Stimulated activated naive CD8-positive, alpha-beta T cell treated with anti-CD3 and anti-CD28 coated beads, Interleukin-15, Interleukin-2, amounts not matched to agents 100 ng/mL and 50 ng/mL, for 24 hours (primary cell): ENCODE measurements around the gene ZNF726.
"Not testable (repeated sequence)": the region's sequence is repeated elsewhere in the genome, so short reads cannot be mapped to it uniquely, and the experiment has no call there.

Experiments
- H3K27ac Mint-ChIP-seq: one replicate; pipeline ENCODE4 v1.8.0; 2021; ENCODE audit warnings: mild to moderate bottlenecking, mixed read lengths
- H3K27me3 Mint-ChIP-seq: one replicate; pipeline ENCODE4 v1.8.0; 2021; ENCODE audit warnings: mixed read lengths
- H3K36me3 Mint-ChIP-seq: one replicate; pipeline ENCODE4 v1.8.0; 2021; ENCODE audit warnings: low read depth, mixed read lengths
- H3K4me1 Mint-ChIP-seq: one replicate; pipeline ENCODE4 v1.8.0; 2021; ENCODE audit warnings: low read depth, mixed read lengths
- H3K4me3 Mint-ChIP-seq: one replicate; pipeline ENCODE4 v1.8.0; 2021; ENCODE audit warnings: mild to moderate bottlenecking, mixed read lengths
- H3K9me3 Mint-ChIP-seq: one replicate; pipeline ENCODE4 v1.8.0; 2021; ENCODE audit warnings: mixed read lengths

ZNF726 gene

GRCh38 chr19:23914402-23915286 is at the start of gene ZNF726:
Gene ZNF726 (plus strand): TSS chr19:23914886. CDS start chr19:23914995, 109 bp downstream.
- H3K9me3 Mint-ChIP-seq: peaks cover 11% of the 10 kb centered on the region
- H3K27me3 Mint-ChIP-seq: no peaks in the 10 kb centered on the region
- H3K4me1 Mint-ChIP-seq: peaks cover 30% of the 10 kb centered on the region
- H3K4me3 Mint-ChIP-seq: peak within 1 kb of the TSS; percentile 91
- H3K36me3 Mint-ChIP-seq: peaks cover 24% of the 10 kb centered on the region
- peak within 1 kb of the TSS; percentile 92 for H3K27ac Mint-ChIP-seq

- no peaks in the 10 kb centered on the region for H3K36me3 Mint-ChIP-seq
- peaks cover 21% of the 10 kb centered on the region for H3K9me3 Mint-ChIP-seq
- H3K4me3 Mint-ChIP-seq: no peak overlapping the region
- H3K27me3 Mint-ChIP-seq: no peaks in the 10 kb centered on the region
- no peak overlapping the region for H3K27ac Mint-ChIP-seq
- H3K4me1 Mint-ChIP-seq: no peaks in the 10 kb centered on the region
These were observed 46.8 kb upstream of the ZNF726 start for GRCh38 chr19:23867895-23868294.

- H3K36me3 Mint-ChIP-seq: no peaks in the 10 kb centered on the region
- H3K4me1 Mint-ChIP-seq: no peaks in the 10 kb centered on the region
- H3K27me3 Mint-ChIP-seq: no peaks in the 10 kb centered on the region
- H3K27ac Mint-ChIP-seq: no peak overlapping the region
- peaks cover 20% of the 10 kb centered on the region for H3K9me3 Mint-ChIP-seq
- no peak overlapping the region for H3K4me3 Mint-ChIP-seq
These were observed 46.1 kb upstream of the ZNF726 start for GRCh38 chr19:23868630-23869029.

- H3K4me3 Mint-ChIP-seq: no peak overlapping the region
- H3K4me1 Mint-ChIP-seq: no peaks in the 10 kb centered on the region
- peaks cover 3% of the 10 kb centered on the region for H3K27me3 Mint-ChIP-seq
- H3K27ac Mint-ChIP-seq: no peak overlapping the region
- H3K36me3 Mint-ChIP-seq: no peaks in the 10 kb centered on the region
- H3K9me3 Mint-ChIP-seq: peaks cover 24% of the 10 kb centered on the region
These were observed 42.3 kb upstream of the ZNF726 start for GRCh38 chr19:23872282-23872919.

GRCh38 chr19:23876261-23876660 is 38.4 kb upstream of the ZNF726 start:
- Mint-ChIP-seq H3K9me3 (peaks cover 38% of the 10 kb centered on the region), H3K27ac (no peak overlapping the region), H3K36me3 (peaks cover 7% of the 10 kb centered on the region), H3K4me1 (no peaks in the 10 kb centered on the region), H3K4me3 (no peak overlapping the region), H3K27me3 (peaks cover 15% of the 10 kb centered on the region)

- H3K36me3 Mint-ChIP-seq, H3K4me3 Mint-ChIP-seq: not testable (repeated sequence)
- peaks cover 40% of the 10 kb centered on the region for H3K9me3 Mint-ChIP-seq
These were observed 37.9 kb upstream of the ZNF726 start for GRCh38 chr19:23876756-23877155.

GRCh38 chr19:23882493-23882892 is 32.2 kb upstream of the ZNF726 start:
- peaks cover 12% of the 10 kb centered on the region for H3K27me3 Mint-ChIP-seq
- H3K36me3 Mint-ChIP-seq: peaks cover 7% of the 10 kb centered on the region
- H3K4me3 Mint-ChIP-seq: no peak overlapping the region
- no peaks in the 10 kb centered on the region for H3K4me1 Mint-ChIP-seq
- H3K27ac Mint-ChIP-seq: no peak overlapping the region
- H3K9me3 Mint-ChIP-seq: peaks cover 41% of the 10 kb centered on the region

More at GRCh38 chr19:23876756-23877155, 37.9 kb upstream of the ZNF726 start:
- H3K27ac Mint-ChIP-seq, H3K4me1 Mint-ChIP-seq: not testable (repeated sequence)
- peaks cover 15% of the 10 kb centered on the region for H3K27me3 Mint-ChIP-seq

GRCh38 chr19:23884363-23884762 is 30.3 kb upstream of the ZNF726 start:
- H3K27me3 Mint-ChIP-seq: no peaks in the 10 kb centered on the region
- no peaks in the 10 kb centered on the region for H3K4me1 Mint-ChIP-seq
- peaks cover 30% of the 10 kb centered on the region for H3K9me3 Mint-ChIP-seq

GRCh38 chr19:23887642-23888041 is 27.0 kb upstream of the ZNF726 start:
- no peaks in the 10 kb centered on the region for H3K4me1 Mint-ChIP-seq
- H3K36me3 Mint-ChIP-seq: no peaks in the 10 kb centered on the region
- no peak overlapping the region for H3K27ac Mint-ChIP-seq
- no peak overlapping the region for H3K4me3 Mint-ChIP-seq
- H3K27me3 Mint-ChIP-seq: no peaks in the 10 kb centered on the region
- peaks cover 17% of the 10 kb centered on the region for H3K9me3 Mint-ChIP-seq

More at GRCh38 chr19:23884363-23884762, 30.3 kb upstream of the ZNF726 start:
- Mint-ChIP-seq H3K27ac (no peak overlapping the region), H3K4me3 (no peak overlapping the region), H3K36me3 (no peaks in the 10 kb centered on the region)

GRCh38 chr19:23896096-23896495 is 18.6 kb upstream of the ZNF726 start:
- not testable (repeated sequence) for H3K27me3 Mint-ChIP-seq, H3K36me3 Mint-ChIP-seq

GRCh38 chr19:23896912-23897311 is 17.8 kb upstream of the ZNF726 start:
- no peaks in the 10 kb centered on the region for H3K4me1 Mint-ChIP-seq

More at GRCh38 chr19:23896096-23896495, 18.6 kb upstream of the ZNF726 start:
- not testable (repeated sequence) for H3K9me3 Mint-ChIP-seq, H3K4me3 Mint-ChIP-seq, H3K27ac Mint-ChIP-seq, H3K4me1 Mint-ChIP-seq

GRCh38 chr19:23901360-23901759 is 13.3 kb upstream of the ZNF726 start:
- Mint-ChIP-seq H3K27ac (no peak overlapping the region), H3K9me3 (peaks cover 28% of the 10 kb centered on the region), H3K27me3 (peaks cover 6% of the 10 kb centered on the region), H3K4me3 (no peak overlapping the region), H3K36me3 (peaks cover 1% of the 10 kb centered on the region), H3K4me1 (no peaks in the 10 kb centered on the region)

More at GRCh38 chr19:23896912-23897311, 17.8 kb upstream of the ZNF726 start:
- Mint-ChIP-seq H3K27ac (no peak overlapping the region), H3K9me3 (peaks cover 4% of the 10 kb centered on the region), H3K36me3 (no peaks in the 10 kb centered on the region), H3K27me3 (peaks cover 9% of the 10 kb centered on the region), H3K4me3 (no peak overlapping the region)

GRCh38 chr19:23904406-23904805 is 10.3 kb upstream of the ZNF726 start:
- Mint-ChIP-seq H3K9me3 (peaks cover 33% of the 10 kb centered on the region), H3K27me3 (no peaks in the 10 kb centered on the region), H3K36me3 (peaks cover 7% of the 10 kb centered on the region), H3K27ac (no peak overlapping the region), H3K4me3 (no peak overlapping the region), H3K4me1 (no peaks in the 10 kb centered on the region)

GRCh38 chr19:23905771-23906170 is 8.9 kb upstream of the ZNF726 start:
- no peaks in the 10 kb centered on the region for H3K27me3 Mint-ChIP-seq
- H3K9me3 Mint-ChIP-seq: peaks cover 36% of the 10 kb centered on the region
- no peak overlapping the region for H3K4me3 Mint-ChIP-seq
- H3K27ac Mint-ChIP-seq: no peak overlapping the region
- peaks cover 7% of the 10 kb centered on the region for H3K36me3 Mint-ChIP-seq
- no peaks in the 10 kb centered on the region for H3K4me1 Mint-ChIP-seq

GRCh38 chr19:23906835-23907234 is 7.9 kb upstream of the ZNF726 start:
- Mint-ChIP-seq H3K4me1 (no peaks in the 10 kb centered on the region), H3K36me3 (peaks cover 7% of the 10 kb centered on the region), H3K27ac (no peak overlapping the region), H3K27me3 (no peaks in the 10 kb centered on the region), H3K4me3 (no peak overlapping the region), H3K9me3 (peaks cover 40% of the 10 kb centered on the region)
